GM18499 (cell line): ENCODE data around the gene GRAP.
"Not testable (repeated sequence)": the region's sequence is repeated elsewhere in the genome, so short reads cannot be mapped to it uniquely, and the experiment has no call there.

ENCODE experiments used
- ATAC-seq: cut with Tn5 transposase; IDR thresholded peaks from one replicate; pipeline ENCODE4 v1.9.1; 2021; ENCODE audit warnings: moderate number of reproducible peaks; ENCODE audit not compliant: insufficient read depth, unreplicated experiment

GRAP gene

DNA sequence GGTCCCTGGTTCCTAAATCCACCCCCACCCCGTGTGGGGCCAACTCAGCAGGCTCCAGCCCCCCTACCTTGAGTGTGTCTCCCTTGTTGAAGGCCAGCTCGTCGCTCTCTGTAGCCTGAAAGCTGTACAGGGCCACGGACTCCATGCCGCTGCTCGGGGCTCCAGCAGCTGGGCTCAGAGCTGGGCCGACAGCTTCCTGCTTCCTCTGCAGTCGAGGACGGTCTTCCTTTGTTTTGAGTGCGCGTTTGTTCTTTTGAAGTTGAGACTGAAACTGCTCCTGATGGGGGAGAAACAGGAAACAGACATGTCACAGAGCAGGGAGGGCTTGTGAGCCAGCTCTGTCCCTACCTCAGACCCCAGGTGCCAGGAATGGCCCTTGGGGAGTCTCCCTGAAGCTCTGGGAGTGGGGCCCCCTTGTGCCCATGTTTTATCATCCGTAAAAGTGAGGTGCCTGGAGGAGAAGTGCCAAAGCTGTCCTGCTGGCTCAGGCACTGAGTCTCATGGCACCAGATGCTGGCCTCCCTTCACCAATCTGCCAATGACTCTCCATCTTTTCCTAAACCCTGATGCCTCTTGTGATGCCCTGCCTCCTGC lies at the start of gene GRAP:
GRAP (minus strand) TSS at position 176 of the 594 bp plus-strand sequence; CDS start at position 145, 31 bp downstream.
- not testable (repeated sequence) for ATAC-seq

- ATAC-seq: not testable (repeated sequence)
Measured at GRCh38 chr17:19093684-19094438, 47.1 kb upstream of the GRAP start.

DNA sequence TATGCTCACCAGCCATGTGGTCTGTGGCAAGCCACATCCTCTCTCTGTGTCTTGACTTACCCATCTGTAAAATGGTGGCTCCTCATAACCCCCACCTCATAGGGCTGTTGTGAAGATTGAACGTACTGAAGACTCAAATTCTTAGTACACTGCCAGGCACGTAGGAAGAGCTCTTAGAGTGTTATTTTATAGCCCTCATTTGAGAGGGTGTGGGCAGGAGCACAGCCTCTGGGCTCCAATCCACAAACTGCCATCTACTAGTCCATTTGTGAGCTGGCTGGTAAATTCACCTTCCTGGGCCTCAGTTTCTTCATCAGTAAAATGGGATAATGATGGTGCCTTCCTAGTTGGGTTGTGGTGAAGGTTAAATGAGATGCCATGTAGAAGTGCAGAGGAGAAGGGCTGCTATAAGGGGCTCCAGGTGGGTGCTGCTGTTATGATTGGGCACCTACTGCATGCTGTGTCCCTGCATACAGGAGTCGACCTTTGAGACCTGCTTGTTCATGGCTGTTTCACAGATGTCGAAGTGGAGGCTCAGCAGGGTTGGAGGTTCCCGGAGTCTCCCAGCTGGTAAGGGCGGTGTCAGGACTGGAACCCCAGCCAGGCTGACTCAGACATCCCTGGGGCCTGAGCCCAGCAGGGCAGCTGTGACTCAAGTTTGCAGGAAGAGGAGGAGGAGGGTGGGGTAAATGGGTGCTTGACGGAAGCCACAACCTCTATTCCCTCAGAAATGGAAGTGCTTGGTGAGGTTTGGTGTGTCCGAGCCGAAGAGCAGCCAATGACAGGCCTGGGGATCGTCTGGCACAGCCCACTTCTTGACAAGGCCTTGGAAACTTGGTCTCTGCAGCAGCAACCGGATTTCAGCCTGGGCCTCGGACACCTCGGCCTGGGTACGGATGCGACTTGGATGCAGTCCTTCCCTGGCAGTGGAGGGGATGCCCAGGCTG lies 46.3 kb upstream of the GRAP start:
- ATAC-seq: not testable (repeated sequence)

DNA sequence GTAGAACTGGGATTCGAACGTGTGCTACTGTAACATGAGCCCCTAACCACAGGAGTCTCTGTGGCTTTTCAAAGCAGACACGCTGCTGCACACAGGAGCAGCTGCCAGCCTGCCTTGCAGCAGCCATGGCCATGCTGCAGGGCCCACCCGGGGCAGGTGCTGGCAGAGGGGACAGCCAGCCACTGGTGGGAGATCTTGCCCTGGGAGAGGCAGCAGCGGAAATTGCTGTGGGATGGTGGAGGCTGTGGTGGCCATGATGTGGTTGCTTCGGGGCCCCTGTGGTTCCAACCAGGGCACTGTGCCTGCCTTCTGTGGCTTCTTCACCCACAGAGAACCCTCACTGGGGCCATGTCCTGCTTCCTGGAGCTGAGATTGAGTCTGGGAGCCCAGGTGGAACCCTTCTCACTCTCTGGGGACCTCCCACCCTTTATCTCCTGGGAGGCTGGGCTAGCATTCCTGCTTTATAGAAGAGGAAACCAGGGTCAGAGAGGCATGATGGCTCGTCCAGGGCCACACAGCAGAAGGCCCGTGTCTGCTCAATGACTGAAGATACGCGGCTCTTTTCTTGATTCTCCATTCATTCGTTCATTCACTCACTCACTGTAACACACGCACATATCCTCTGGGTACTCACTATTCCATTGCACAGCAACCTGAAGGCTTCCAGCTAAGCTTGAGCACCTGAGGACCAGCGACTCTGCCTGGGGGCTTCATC lies 43.5 kb upstream of the GRAP start:
- not testable (repeated sequence) for ATAC-seq

DNA sequence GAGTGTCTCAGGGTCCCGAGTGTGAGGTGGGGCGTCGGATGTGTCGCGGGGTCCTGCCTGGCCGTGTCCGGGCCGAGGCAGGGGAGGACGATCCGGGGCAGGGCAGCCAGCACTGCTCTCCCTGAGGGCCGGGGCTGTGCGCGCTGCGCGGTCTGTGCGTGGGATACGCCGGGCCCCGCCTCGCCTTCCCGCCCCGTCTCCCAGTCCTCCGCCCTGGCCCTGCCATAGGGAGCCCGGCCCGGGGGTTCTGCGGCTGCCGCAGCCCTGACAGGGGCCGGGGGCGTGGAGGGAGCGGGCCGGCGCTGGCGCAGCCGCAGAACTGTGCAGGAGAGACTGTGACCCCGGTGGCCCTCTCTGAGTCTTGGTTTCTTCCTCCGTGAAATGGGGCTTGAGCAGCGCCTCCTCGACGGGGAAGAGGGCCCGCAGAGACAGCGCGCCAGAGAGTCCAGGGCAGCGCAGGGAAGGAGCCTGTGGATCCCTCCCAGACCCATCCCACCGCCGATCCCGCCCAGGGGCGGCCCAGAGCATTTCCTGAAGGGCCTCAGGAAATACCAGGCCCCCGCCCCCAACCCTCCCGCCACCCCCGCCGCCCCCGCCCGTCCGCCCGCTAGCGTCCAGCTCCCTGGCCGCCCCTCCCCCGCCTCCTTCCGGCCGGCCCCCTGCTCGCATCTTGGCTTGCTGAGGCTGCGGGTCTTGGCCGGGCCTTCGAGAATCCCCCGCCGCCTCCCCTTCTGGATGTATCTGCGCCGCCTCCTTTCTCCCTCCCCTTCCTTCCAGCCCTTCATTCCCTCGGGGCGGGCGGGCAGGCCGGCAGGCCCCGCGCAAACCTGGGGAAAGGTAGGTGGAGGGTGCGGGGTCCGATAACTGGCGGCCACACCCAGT lies 42.3 kb upstream of the GRAP start:
- ATAC-seq: not testable (repeated sequence)

- ATAC-seq: not testable (repeated sequence)
Measured at GRCh38 chr17:19077386-19077785, 30.6 kb upstream of the GRAP start.

- not testable (repeated sequence) for ATAC-seq
Measured at GRCh38 chr17:19076398-19077192, 29.8 kb upstream of the GRAP start.

DNA sequence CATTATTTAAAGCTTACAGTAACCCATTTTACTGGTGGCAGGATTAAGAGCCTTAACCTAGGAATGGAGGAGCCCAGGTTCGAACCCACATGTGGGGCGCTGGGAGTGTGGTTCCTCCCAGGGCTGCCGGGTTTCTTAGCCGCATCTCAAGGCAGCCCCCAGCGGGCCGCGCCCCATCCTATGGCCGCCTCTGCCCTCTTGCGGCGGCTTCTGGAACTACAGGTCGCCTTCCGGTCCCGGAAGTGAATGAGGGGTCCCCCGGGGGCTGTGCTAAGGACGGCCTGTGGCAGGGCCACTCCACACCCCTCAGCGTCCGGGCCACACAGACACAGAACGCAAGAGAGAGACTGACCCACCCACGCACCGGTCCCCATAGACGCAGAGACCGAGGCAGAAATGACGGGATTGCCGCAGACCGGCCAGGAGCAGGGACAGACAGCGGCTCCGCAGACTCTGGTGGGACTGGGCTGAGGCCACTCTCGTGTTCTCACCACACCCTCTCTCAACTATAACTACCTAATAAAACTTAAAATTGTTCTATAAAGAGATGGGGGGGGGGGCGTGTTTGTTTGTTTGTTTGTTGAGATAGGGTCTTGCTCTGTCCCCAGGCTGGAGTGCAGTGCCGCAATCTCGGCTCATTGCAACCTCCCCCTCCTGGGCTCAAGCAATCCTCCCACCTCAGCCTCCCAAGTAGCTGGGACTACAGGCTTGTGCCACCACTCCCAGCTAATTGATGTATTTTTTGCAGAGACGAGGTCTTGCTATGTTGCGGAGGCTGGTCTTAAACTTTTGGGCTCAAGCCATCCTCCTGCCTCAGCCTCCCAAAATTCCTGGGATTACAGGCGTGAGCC lies 23.8 kb upstream of the GRAP start:
- not testable (repeated sequence) for ATAC-seq

GRCh38 chr17:19064378-19064777 lies 17.6 kb upstream of the GRAP start:
- not testable (repeated sequence) for ATAC-seq

GRCh38 chr17:19063326-19063956 lies 16.7 kb upstream of the GRAP start:
- peak; percentile 28 for ATAC-seq

GRCh38 chr17:19062718-19063325 lies 16.1 kb upstream of the GRAP start:
- peak; percentile 22 for ATAC-seq

DNA sequence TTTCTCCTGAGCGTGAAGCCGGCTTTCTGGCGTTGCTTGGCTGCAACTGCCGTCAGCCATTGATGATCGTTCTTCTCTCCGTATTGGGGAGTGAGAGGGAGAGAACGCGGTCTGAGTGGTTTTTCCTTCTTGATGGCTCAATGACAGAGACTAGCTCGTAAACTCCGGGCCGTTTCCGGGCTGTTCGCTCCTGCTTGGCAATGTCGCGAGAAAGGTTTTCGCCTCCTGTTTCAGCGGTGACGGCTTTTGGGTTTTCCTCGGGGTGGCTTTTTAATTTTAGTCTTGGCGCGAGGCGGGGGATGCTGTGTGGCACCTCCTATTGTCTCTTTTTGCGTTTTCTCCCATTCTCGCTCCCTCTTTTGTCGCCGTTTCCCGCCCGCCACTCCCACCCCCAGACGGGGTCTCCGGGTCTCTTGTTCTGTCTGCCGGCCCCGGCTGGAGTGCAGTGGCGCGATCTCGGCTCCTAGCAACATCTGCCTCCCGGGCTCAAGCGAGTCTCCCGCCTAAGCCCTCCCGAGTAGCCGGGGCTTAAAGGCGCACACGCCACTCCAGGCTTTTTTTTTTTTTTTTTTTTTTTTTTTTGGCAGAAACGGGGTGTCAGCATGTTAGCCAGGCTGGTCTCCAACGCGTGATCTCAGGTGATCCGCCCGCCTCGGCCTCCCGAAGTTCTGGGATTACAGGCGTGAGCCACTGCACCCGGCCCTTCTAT lies 15.4 kb upstream of the GRAP start:
- ATAC-seq: peak; percentile 83

- ATAC-seq: not testable (repeated sequence)
Measured at GRCh38 chr17:19055447-19055846, 8.7 kb upstream of the GRAP start.

DNA sequence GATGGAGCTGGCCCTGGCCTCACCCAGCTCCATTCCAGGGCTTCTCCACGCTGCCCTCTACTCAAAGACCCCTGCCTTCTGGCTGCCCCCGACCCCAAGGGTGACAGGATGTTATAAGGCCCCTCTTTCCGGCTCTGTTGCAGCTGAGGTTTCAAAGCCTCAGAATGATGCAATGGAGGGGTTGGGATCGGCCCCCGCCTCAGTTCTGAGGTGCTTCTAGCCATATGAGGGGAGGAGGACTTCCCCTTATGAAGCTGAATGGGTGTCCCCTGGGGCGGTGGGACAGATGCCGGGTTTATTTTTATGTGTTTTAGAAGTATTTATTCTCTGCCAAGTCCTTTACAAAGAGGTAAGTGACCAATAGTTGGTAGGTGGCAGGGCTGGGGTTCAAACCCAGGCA lies 2.1 kb upstream of the GRAP start:
- not testable (repeated sequence) for ATAC-seq

DNA sequence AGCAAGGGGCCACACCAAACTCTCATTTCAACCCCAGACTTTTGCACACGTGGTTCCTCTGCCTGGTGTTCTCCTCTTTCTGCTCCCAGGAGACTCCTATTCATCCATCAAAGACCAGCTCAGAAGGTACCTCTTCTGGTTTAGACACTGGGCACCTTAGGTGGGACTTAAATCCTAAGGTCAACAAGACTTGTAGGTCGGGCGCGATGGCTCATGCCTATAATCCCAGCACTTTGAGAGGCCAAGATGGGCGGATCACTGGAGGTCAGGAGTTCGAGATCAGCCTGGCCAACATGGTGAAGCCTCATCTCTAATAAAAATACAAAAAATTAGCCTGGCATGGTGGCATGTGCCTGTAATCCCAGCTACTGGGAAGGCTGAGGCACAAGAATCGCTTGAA lies 753 bp upstream of the GRAP start:
- ATAC-seq: not testable (repeated sequence)

GRCh38 chr17:19044643-19045042 lies 2.1 kb downstream of the GRAP start:
- not testable (repeated sequence) for ATAC-seq
